MCF 10A (cell line): ENCODE data around the gene CACNA1C. TPM values are rescaled to one million over a fixed set of nuclear protein-coding genes. Genes with fewer than 3 reads are reported as not detected.

ENCODE experiments used
- BruUV-seq: library from RNA; stranded (reverse); fragments of 400-500 nt; replicated peaks from 2 replicates; lab custom pipeline; 2021; lab: Mats Ljungman, UMichigan
- CTCF ChIA-PET: fragments of 300-600 bp; sonication (Branson Sonifier 250); formaldehyde crosslinking; extraction: SDS; loops from one replicate; lab custom pipeline; 2021; ENCODE audit warnings: antibody characterized with exemption, inconsistent platforms; lab: Yijun Ruan, JAX
- POLR2A ChIA-PET: fragments of 300-600, 350-650 bp; sonication (Branson Sonifier 250); formaldehyde crosslinking; extraction: SDS; loops from one replicate; lab custom pipeline; 2020; ENCODE audit warnings: antibody characterized with exemption, inconsistent platforms; lab: Yijun Ruan, JAX
- DNase-seq: peaks from one replicate; pipeline ENCODE4 v3.0.0-alpha.2; 2018; ENCODE audit not compliant: unreplicated experiment
- H3K27ac Mint-ChIP-seq: one replicate; pipeline ENCODE4 v1.8.0; 2022; ENCODE audit warnings: mild to moderate bottlenecking, low read depth, mixed read lengths; ENCODE audit not compliant: unreplicated experiment
- H3K27me3 Mint-ChIP-seq: one replicate; pipeline ENCODE4 v1.8.0; 2022; ENCODE audit warnings: mixed read lengths; ENCODE audit not compliant: insufficient read depth, unreplicated experiment
- H3K36me3 Mint-ChIP-seq: one replicate; pipeline ENCODE4 v1.8.0; 2022; ENCODE audit warnings: mild to moderate bottlenecking, moderate library complexity, mixed read lengths; ENCODE audit not compliant: insufficient read depth, unreplicated experiment
- H3K4me1 Mint-ChIP-seq: one replicate; pipeline ENCODE4 v1.8.0; 2022; ENCODE audit warnings: mixed read lengths; ENCODE audit not compliant: insufficient read depth, unreplicated experiment
- H3K4me3 Mint-ChIP-seq: one replicate; pipeline ENCODE4 v1.8.0; 2022; ENCODE audit warnings: mild to moderate bottlenecking, moderate library complexity, mixed read lengths; ENCODE audit not compliant: unreplicated experiment
- H3K9me3 Mint-ChIP-seq: one replicate; pipeline ENCODE4 v1.8.0; 2022; ENCODE audit warnings: mixed read lengths; ENCODE audit not compliant: unreplicated experiment
- CTCF ChIP-seq: fragments of 200-600 bp; IDR thresholded peaks from one replicate; pipeline ENCODE4 v1.8.0; 2022; ENCODE audit warnings: antibody characterized with exemption, mild to moderate bottlenecking; ENCODE audit not compliant: unreplicated experiment
- intact Hi-C: fragments of 100-400 bp; cut with micrococcal nuclease; formaldehyde crosslinking; loops from 2 replicates; pipeline ENCODE4 v1.14.1; 2022
- total RNA-seq: library from RNA; stranded (reverse); gene quantifications from 2 replicates; pipeline ENCODE4 v1.2.3, GENCODE V29; 2022

CACNA1C gene
- total RNA-seq, 1 experiment from 2014 or later: not detected

- TF ChIP-seq CTCF: no peak
- no TSS peak for BruUV-seq
- H3K27ac Mint-ChIP-seq: no peak overlapping the region
- peaks cover 57% of the 10 kb centered on the region for H3K27me3 Mint-ChIP-seq
- DNase-seq: no peak
- ChIA-PET CTCF (no interaction called here), POLR2A (interaction anchor here (0.8 kb wide), 1 partner anchor 14 kb away, joined by 3 read pairs; no protein-coding TSS in a partner anchor)
- peaks cover 7% of the 10 kb centered on the region for H3K4me1 Mint-ChIP-seq
- no peak overlapping the region for H3K4me3 Mint-ChIP-seq
- no peaks in the 10 kb centered on the region for H3K36me3 Mint-ChIP-seq
- intact Hi-C loops: no loop called here
- H3K9me3 Mint-ChIP-seq: no peaks in the 10 kb centered on the region
These were observed 574.5 kb downstream of the CACNA1C start for GRCh38 chr12:2627076-2627834.

- Mint-ChIP-seq H3K27ac (no peak overlapping the region), H3K27me3 (peaks cover 57% of the 10 kb centered on the region), H3K36me3 (no peaks in the 10 kb centered on the region), H3K4me3 (no peak overlapping the region), H3K9me3 (no peaks in the 10 kb centered on the region), H3K4me1 (peaks cover 7% of the 10 kb centered on the region)
- peak; percentile 8 for DNase-seq
- intact Hi-C loops: no loop called here
- ChIA-PET POLR2A (no interaction called here), CTCF (no interaction called here)
- TF ChIP-seq CTCF: no peak
- no TSS peak for BruUV-seq
These were observed 575.0 kb downstream of the CACNA1C start for GRCh38 chr12:2627835-2628191.

GRCh38 chr12:2628401-2628800, 575.6 kb downstream of the CACNA1C start:
- Mint-ChIP-seq H3K4me3 (no peak overlapping the region), H3K27ac (no peak overlapping the region), H3K27me3 (peaks cover 57% of the 10 kb centered on the region), H3K36me3 (no peaks in the 10 kb centered on the region), H3K4me1 (peaks cover 7% of the 10 kb centered on the region), H3K9me3 (no peaks in the 10 kb centered on the region)
- no TSS peak for BruUV-seq
- DNase-seq: no peak
- ChIA-PET POLR2A (no interaction called here), CTCF (interaction anchor here (0.6 kb wide), 1 partner anchor 40 kb away, joined by 4 read pairs; no protein-coding TSS in a partner anchor)
- no peak for TF ChIP-seq CTCF
- intact Hi-C loops: no loop called here

GRCh38 chr12:2629051-2629450, 576.3 kb downstream of the CACNA1C start:
- H3K27ac Mint-ChIP-seq: no peak overlapping the region
- intact Hi-C loops: no loop called here
- H3K4me3 Mint-ChIP-seq: no peak overlapping the region
- no peak for TF ChIP-seq CTCF
- BruUV-seq: no TSS peak
- ChIA-PET CTCF (interaction anchor here (0.6 kb wide), 1 partner anchor 41 kb away, joined by 4 read pairs; no protein-coding TSS in a partner anchor), POLR2A (no interaction called here)
- DNase-seq: no peak
- H3K9me3 Mint-ChIP-seq: no peaks in the 10 kb centered on the region
- peaks cover 7% of the 10 kb centered on the region for H3K4me1 Mint-ChIP-seq
- H3K27me3 Mint-ChIP-seq: peaks cover 57% of the 10 kb centered on the region
- no peaks in the 10 kb centered on the region for H3K36me3 Mint-ChIP-seq
